Parathyroid adenoma (tissue), 2 donors: Measurements from ENCODE around the gene SLC6A4.

Experiments used
- H2AFZ ChIP-seq: fragments of 300-600 bp; sonication (generic); one replicate; pipeline ENCODE4 v1.7.0; 2017; ENCODE audit warnings: antibody characterized with exemption, mild to moderate bottlenecking
- H3K27ac ChIP-seq: fragments of 300-600 bp; sonication (generic); one replicate; pipeline ENCODE4 v1.7.0; 2017
- H3K27me3 ChIP-seq: fragments of 300-600 bp; sonication (generic); one replicate; pipeline ENCODE4 v1.7.0; 2017; ENCODE audit warnings: low read length; ENCODE audit not compliant: control insufficient read depth, insufficient read depth
- H3K36me3 ChIP-seq: fragments of 300-600 bp; sonication (generic); one replicate; pipeline ENCODE4 v1.7.0; 2017; ENCODE audit warnings: low read length; ENCODE audit not compliant: control insufficient read depth, insufficient read depth
- H3K4me1 ChIP-seq: fragments of 300-600 bp; sonication (generic); one replicate; pipeline ENCODE4 v1.7.0; 2017; ENCODE audit warnings: control low read depth
- H3K4me2 ChIP-seq: fragments of 300-600 bp; sonication (generic); one replicate; pipeline ENCODE4 v1.7.0; 2017; ENCODE audit warnings: low read length
- H3K4me3 ChIP-seq: fragments of 300-600 bp; sonication (generic); one replicate; pipeline ENCODE4 v1.7.0; 2017; ENCODE audit warnings: low read depth, low read length
- H3K79me2 ChIP-seq: fragments of 300-600 bp; sonication (generic); one replicate; pipeline ENCODE4 v1.7.0; 2017; ENCODE audit warnings: control low read depth
- H3K9ac ChIP-seq: fragments of 300-600 bp; sonication (generic); one replicate; pipeline ENCODE4 v1.7.0; 2017; ENCODE audit warnings: mild to moderate bottlenecking
- H3K9me3 ChIP-seq: fragments of 300-600 bp; sonication (generic); one replicate; pipeline ENCODE4 v1.7.0; 2017; ENCODE audit warnings: low read length; ENCODE audit not compliant: control insufficient read depth
- CTCF ChIP-seq: fragments of 300-600 bp; sonication (generic); IDR thresholded peaks from one replicate; pipeline ENCODE4 v1.7.0; 2017; ENCODE audit warnings: antibody characterized with exemption, mild to moderate bottlenecking
- donor health status: primary hyperparathyroidism.

Gene SLC6A4

GRCh38 chr17:30248786-30249185 lies 13.3 kb upstream of the SLC6A4 start:
- Histone ChIP-seq H3K27me3 (no peaks in the 10 kb centered on the region), H3K4me3 (no peak overlapping the region), H3K27ac (peak overlapping the region; percentile 18), H3K4me1 (peaks cover 32% of the 10 kb centered on the region), H3K9me3 (no peaks in the 10 kb centered on the region), H3K4me2 (no peak overlapping the region), H3K9ac (no peak overlapping the region), H3K36me3 (no peaks in the 10 kb centered on the region), H3K79me2 (peaks cover 3% of the 10 kb centered on the region), H2AFZ (no peak overlapping the region)
- TF ChIP-seq CTCF = no peak

- Histone ChIP-seq H3K27me3 (no peaks in the 10 kb centered on the region), H3K4me3 (no peak overlapping the region), H3K36me3 (no peaks in the 10 kb centered on the region), H2AFZ (no peak overlapping the region), H3K4me2 (no peak overlapping the region), H3K27ac (no peak overlapping the region), H3K9ac (no peak overlapping the region), H3K79me2 (peaks cover 3% of the 10 kb centered on the region), H3K9me3 (no peaks in the 10 kb centered on the region), H3K4me1 (peaks cover 18% of the 10 kb centered on the region)
- no peak for TF ChIP-seq CTCF
Measured at GRCh38 chr17:30246460-30246859, 11.0 kb upstream of the SLC6A4 start.

GRCh38 chr17:30244853-30245385 lies 9.4 kb upstream of the SLC6A4 start:
- H3K36me3 ChIP-seq = no peaks in the 10 kb centered on the region
- H3K4me2 ChIP-seq = no peak overlapping the region
- no peak overlapping the region for H3K4me3 ChIP-seq
- peaks cover 4% of the 10 kb centered on the region for H3K79me2 ChIP-seq
- H2AFZ ChIP-seq = no peak overlapping the region
- no peaks in the 10 kb centered on the region for H3K9me3 ChIP-seq
- H3K4me1 ChIP-seq = peaks cover 19% of the 10 kb centered on the region
- no peak for TF ChIP-seq CTCF
- H3K9ac ChIP-seq = no peak overlapping the region
- no peaks in the 10 kb centered on the region for H3K27me3 ChIP-seq
- no peak overlapping the region for H3K27ac ChIP-seq

- Histone ChIP-seq H3K27ac (no peak overlapping the region), H2AFZ (no peak overlapping the region), H3K4me3 (no peak overlapping the region), H3K4me1 (peaks cover 17% of the 10 kb centered on the region), H3K4me2 (no peak overlapping the region), H3K36me3 (no peaks in the 10 kb centered on the region), H3K27me3 (no peaks in the 10 kb centered on the region), H3K9me3 (no peaks in the 10 kb centered on the region), H3K79me2 (peaks cover 18% of the 10 kb centered on the region), H3K9ac (no peak overlapping the region)
- TF ChIP-seq CTCF = no peak
Measured at GRCh38 chr17:30243568-30243967, 8.1 kb upstream of the SLC6A4 start.

- Histone ChIP-seq H3K36me3 (no peaks in the 10 kb centered on the region), H3K4me1 (peaks cover 15% of the 10 kb centered on the region), H3K79me2 (peaks cover 20% of the 10 kb centered on the region), H3K27ac (no peak overlapping the region), H3K4me3 (no peak overlapping the region), H3K27me3 (no peaks in the 10 kb centered on the region), H3K4me2 (no peak overlapping the region), H2AFZ (no peak overlapping the region), H3K9me3 (no peaks in the 10 kb centered on the region), H3K9ac (no peak overlapping the region)
- no peak for TF ChIP-seq CTCF
Measured at GRCh38 chr17:30243002-30243401, 7.5 kb upstream of the SLC6A4 start.
